GM12874 (cell line): ENCODE data around the gene PHACTR3.

Experiments used
- TF ChIP-seq, protein P1 (sequence below): IDR thresholded peaks from 2 replicates; pipeline ENCODE4 v1.5.1; 2011; ENCODE audit warnings: low read depth, mild to moderate bottlenecking, control low read depth, low read length, moderate library complexity; ENCODE audit not compliant: insufficient read depth

Gene PHACTR3

DNA sequence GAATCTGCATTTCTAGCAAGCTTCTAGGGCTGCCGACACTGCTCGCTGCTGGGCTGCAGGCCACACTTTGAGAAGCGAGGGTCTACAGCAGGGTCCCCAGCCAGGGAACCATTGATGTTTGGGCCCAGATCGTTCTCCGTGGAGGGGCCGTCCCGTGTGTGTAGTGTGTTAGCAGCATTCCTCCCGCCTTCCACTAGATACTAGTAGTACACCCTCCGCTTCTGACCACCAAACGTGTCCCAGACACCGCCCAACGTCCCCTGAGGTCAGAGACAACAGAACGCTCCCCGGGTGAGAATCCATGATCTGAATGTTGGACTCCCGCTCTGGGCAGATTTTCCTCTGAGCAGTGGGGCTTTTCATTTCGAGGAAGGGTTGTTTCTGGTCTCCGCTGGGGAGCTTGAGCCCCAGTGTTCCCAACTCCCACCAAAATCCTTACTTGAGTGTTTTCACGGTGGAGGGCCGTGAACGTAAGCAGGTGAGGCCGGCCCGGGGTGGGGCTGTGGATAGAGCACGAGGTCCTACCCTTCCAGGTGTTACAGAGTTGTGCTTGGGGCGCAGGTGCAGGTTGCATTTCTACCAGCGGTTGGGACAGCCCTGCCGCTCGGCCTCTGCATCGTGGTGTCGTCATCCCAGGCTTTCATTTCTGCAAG lies 204.5 kb downstream of the PHACTR3 start:
- TF ChIP-seq, protein P1, sequence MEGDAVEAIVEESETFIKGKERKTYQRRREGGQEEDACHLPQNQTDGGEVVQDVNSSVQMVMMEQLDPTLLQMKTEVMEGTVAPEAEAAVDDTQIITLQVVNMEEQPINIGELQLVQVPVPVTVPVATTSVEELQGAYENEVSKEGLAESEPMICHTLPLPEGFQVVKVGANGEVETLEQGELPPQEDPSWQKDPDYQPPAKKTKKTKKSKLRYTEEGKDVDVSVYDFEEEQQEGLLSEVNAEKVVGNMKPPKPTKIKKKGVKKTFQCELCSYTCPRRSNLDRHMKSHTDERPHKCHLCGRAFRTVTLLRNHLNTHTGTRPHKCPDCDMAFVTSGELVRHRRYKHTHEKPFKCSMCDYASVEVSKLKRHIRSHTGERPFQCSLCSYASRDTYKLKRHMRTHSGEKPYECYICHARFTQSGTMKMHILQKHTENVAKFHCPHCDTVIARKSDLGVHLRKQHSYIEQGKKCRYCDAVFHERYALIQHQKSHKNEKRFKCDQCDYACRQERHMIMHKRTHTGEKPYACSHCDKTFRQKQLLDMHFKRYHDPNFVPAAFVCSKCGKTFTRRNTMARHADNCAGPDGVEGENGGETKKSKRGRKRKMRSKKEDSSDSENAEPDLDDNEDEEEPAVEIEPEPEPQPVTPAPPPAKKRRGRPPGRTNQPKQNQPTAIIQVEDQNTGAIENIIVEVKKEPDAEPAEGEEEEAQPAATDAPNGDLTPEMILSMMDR = no peak

DNA sequence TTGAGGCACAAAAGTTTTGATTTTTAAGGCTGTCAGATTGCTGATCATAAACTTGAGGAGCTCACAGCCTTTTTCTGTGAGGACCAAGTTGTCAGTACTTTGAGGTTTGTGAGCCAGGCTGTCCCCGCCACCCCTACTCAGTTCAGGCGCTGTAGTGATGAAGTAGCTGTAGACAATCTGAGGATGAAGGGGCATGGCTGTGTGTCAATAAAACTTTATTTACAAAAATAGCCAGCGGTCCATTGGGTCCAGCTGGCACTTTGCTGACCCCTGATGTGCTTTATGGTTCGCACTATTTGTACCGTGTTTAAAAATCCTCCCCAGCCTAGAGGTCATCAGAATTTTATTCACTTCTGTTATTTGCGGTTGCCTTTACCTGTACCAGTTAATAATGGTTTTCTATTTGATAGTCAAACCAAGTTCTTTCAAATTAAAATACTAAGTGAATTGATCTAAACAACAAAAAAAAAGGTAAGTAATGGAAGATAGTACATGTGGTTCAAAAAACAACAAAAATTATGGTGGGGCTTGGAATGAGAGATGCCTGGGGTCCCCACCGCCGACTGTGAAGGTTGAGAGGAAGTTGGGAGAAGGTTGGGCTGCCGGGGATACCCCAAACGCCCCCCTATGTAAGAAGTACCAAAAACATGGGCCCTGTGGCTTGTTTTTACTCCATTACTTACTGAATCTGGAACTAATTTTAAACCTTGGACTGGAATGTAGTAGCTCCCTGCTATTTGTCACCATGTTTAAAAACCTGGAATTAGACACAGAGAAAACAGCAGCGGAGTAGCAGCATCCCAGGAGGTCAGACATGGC lies 205.5 kb downstream of the PHACTR3 start:
- TF ChIP-seq, protein P1 = no peak

DNA sequence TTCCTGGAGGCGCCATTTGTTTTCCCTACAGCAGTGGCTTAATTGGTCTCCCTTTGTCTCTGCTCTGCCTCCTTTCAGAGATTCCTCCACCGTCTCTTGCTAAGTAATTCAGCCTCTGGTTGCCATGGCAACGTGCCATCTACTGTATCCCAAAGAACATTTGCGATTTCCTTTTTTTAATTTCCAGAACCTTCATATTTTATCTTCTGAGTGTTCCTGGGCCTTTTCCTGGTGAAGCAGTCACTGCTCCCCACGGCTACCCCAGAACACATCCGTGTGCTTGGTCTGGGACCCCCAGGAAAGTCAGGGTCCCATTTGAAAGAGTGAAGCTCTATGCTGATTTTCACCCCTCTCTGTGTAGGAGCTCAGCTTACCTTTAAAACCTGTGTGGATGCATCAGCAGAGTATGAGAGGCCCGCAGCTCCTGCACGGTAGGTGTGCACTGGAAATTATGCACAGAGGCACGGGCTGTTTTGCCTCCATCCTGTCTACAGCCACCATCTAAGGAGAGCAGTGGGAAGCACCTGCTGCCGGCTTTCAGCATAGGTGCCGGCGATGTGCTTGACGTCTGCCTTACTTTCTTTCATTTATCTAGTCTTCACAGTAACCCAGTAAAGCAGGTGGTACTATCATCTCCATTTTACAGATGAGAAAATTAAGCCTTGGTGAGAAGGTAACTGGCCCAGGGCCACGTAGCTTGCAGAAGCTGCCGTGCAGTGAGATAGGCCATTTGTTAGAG lies 206.3 kb downstream of the PHACTR3 start:
- TF ChIP-seq, protein P1 = no peak

DNA sequence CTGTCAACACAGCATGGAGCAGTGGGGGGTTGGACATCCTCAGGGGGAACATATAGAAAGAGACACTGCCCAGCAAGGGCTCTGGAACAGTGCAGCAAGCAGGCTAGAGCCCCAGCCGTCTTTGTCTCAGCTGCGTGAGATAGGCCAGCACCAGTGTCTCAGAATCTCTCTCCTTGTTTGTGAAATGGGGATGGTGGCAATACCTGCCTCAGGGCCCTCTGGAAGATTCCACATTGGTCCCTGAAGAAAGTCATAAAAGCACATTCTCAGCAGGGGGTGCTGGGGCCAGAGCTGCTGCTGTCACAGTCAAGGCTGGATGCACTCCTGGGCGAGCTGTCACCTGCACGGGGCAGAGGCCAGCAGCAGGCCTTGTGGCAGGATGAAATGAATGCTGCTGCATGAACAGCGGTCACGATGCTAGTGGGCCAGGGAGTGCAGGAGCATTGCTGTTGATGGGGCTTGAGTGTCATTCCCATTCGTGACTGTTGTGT lies 207.4 kb downstream of the PHACTR3 start:
- TF ChIP-seq, protein P1 = no peak

DNA sequence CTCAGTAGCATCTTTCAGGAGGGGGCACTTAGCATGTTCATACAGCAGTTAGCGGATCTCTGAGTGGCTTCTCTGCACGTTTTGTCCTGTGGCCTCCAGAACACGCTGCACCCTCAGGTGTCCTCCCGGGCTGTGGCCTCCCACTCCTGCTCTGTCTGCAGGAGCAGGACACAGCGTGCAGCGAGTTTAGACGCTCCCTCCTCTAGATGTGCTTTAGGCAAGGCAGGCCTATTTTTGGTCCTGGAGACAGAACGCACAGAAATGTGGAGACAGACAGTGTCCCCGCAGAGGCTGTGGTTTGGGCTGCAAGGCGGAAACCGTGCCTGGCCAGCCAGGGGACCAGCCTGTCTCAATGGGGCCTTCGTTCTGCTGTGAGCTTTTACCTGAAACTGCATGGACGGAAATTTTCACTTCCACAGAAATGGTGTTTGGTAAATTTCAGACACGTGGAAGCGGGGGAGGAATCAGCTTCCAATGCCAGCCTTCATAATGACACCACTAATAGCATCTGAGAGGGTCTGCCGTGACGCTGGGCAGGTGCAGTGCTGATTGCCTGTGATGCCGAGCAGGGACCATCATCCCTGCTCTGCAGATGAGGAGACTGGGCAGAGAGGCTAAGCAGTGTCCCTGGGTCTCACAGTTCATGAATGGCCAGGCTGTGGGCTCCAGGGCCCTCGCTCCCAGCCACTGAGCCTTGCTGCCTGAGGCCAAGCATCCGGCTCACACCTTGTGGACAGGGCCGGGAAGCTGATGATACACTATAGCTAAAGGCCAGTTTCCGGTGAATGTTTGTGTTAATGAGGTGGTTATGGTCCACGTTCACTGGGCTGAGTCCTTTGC lies 208.2 kb downstream of the PHACTR3 start:
- TF ChIP-seq, protein P1 = no peak

DNA sequence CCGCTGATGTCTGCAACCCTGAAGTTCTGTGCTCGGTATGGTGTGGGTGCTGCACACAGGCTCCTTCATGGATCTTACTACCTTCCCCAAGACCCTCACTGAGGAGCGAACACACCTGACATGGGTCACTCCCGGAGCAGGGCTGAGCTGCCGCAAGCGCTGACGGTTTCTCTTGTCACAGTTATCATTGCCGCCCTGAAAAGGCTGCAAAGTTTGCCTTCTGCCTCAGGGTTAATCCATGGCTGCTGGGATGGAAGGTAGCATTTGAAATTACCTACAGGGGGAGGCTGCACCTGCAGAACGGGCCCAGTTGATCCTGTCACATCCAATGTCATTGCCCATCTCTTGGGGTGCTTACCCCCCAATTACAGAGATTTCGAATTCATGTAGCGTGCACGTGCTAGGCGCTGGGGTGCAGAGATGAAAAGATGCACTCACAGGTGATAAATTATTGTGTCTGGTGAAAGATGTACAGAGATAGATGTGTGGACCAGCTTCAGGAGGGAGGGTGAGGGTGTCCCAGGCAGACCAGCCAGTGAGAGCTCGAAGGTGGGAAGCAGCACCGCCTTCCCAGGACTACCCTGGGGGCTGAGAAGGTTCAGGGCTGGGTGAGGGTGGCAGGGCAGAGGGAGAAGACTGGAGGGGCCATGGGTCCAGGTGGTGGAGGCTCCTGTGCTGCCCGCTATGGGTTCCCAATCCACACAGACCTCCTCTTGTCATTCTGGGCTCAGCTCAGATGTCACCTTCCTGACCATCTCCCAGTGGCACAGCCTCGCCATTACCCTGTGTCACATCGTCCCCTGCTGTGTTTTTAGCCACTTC lies 209.0 kb downstream of the PHACTR3 start:
- TF ChIP-seq, protein P1 = no peak
